Pons (tissue), 1 donor: Measurements from ENCODE around the gene ELAC1.
"Not testable (repeated sequence)": the region's sequence is repeated elsewhere in the genome, so short reads cannot be mapped to it uniquely, and the experiment has no call there.

ENCODE experiments used
- DNase-seq: peaks from one replicate; pipeline ENCODE4 v3.0.0-alpha.2; 2016; ENCODE audit warnings: low spot score

ELAC1 gene

GRCh38 chr18:50967714-50968661 is at the start of gene ELAC1:
ELAC1 (plus strand) TSS chr18:50968040; CDS start chr18:50974405, 6,365 bp downstream.
- peak; percentile 73 for DNase-seq

GRCh38 chr18:50918153-50918552 is 49.7 kb upstream of the ELAC1 start:
- no peak for DNase-seq

GRCh38 chr18:50924372-50924771 is 43.5 kb upstream of the ELAC1 start:
- no peak for DNase-seq

GRCh38 chr18:50926521-50926920 is 41.3 kb upstream of the ELAC1 start:
- DNase-seq: no peak

GRCh38 chr18:50928551-50928950 is 39.3 kb upstream of the ELAC1 start:
- DNase-seq: no peak

- DNase-seq: no peak
Observed at GRCh38 chr18:50933684-50934083, 34.2 kb upstream of the ELAC1 start.

- DNase-seq: no peak
Observed at GRCh38 chr18:50934545-50935211, 33.2 kb upstream of the ELAC1 start.

- DNase-seq: no peak
Observed at GRCh38 chr18:50935493-50936191, 32.2 kb upstream of the ELAC1 start.

GRCh38 chr18:50937183-50937582 is 30.7 kb upstream of the ELAC1 start:
- DNase-seq: no peak

- no peak for DNase-seq
Observed at GRCh38 chr18:50938912-50939311, 28.9 kb upstream of the ELAC1 start.

- DNase-seq: peak; percentile 58
Observed at GRCh38 chr18:50944245-50944932, 23.5 kb upstream of the ELAC1 start.

- not testable (repeated sequence) for DNase-seq
Observed at GRCh38 chr18:50945918-50946317, 21.9 kb upstream of the ELAC1 start.

GRCh38 chr18:50947899-50948298 is 19.9 kb upstream of the ELAC1 start:
- no peak for DNase-seq

GRCh38 chr18:50949185-50949584 is 18.7 kb upstream of the ELAC1 start:
- DNase-seq: no peak

- DNase-seq: no peak
Observed at GRCh38 chr18:50950626-50951025, 17.2 kb upstream of the ELAC1 start.

GRCh38 chr18:50953822-50954221 is 14.0 kb upstream of the ELAC1 start:
- DNase-seq: no peak

GRCh38 chr18:50955253-50955652 is 12.6 kb upstream of the ELAC1 start:
- DNase-seq: no peak

- no peak for DNase-seq
Observed at GRCh38 chr18:50956116-50956515, 11.7 kb upstream of the ELAC1 start.

- DNase-seq: no peak
Observed at GRCh38 chr18:50961974-50962373, 5.9 kb upstream of the ELAC1 start.

- DNase-seq: no peak
Observed at GRCh38 chr18:50969448-50969847, 1.6 kb downstream of the ELAC1 start.

- no peak for DNase-seq
Observed at GRCh38 chr18:50970006-50970405, 2.2 kb downstream of the ELAC1 start.

GRCh38 chr18:50972404-50972803 is 4.6 kb downstream of the ELAC1 start:
- not testable (repeated sequence) for DNase-seq
